HFF-Myc (cell line): ENCODE measurements around the gene DAND5.

Experiments
- DNase-seq: peaks from one replicate; pipeline ENCODE4 v3.0.0-alpha.2; 2011; ENCODE audit warnings: low read depth; ENCODE audit errors: extremely low read depth
- H3K4me3 ChIP-seq: replicated peaks from 2 replicates; pipeline ENCODE4 v1.5.1; 2011; ENCODE audit warnings: low read depth, mild to moderate bottlenecking, control low read depth, low read length
- CTCF ChIP-seq: IDR thresholded peaks from 2 replicates; pipeline ENCODE4 v1.5.1; 2012; ENCODE audit warnings: mild to moderate bottlenecking, low read depth, low read length, control low read depth; ENCODE audit errors: missing control alignments

Gene DAND5

GRCh38 chr19:12983091-12983490 is 13.7 kb downstream of the DAND5 start:
- no peak for DNase-seq
- H3K4me3 ChIP-seq: peak overlapping the region; percentile 35
- TF ChIP-seq CTCF: no peak

GRCh38 chr19:12983542-12984142 is 14.3 kb downstream of the DAND5 start:
- H3K4me3 ChIP-seq: peak overlapping the region; percentile 35
- TF ChIP-seq CTCF: peak; percentile 85
- no peak for DNase-seq

- no peak for DNase-seq
- H3K4me3 ChIP-seq: no peak overlapping the region
- no peak for TF ChIP-seq CTCF
Observed at GRCh38 chr19:12984143-12984627, 14.8 kb downstream of the DAND5 start.

GRCh38 chr19:12984683-12985048 is 15.3 kb downstream of the DAND5 start:
- no peak overlapping the region for H3K4me3 ChIP-seq
- no peak for TF ChIP-seq CTCF
- no peak for DNase-seq

GRCh38 chr19:12985049-12985776 is 15.8 kb downstream of the DAND5 start:
- H3K4me3 ChIP-seq: no peak overlapping the region
- no peak for TF ChIP-seq CTCF
- no peak for DNase-seq

- DNase-seq: no peak
- no peak overlapping the region for H3K4me3 ChIP-seq
- TF ChIP-seq CTCF: no peak
Observed at GRCh38 chr19:12986726-12987125, 17.4 kb downstream of the DAND5 start.

- TF ChIP-seq CTCF: no peak
- H3K4me3 ChIP-seq: no peak overlapping the region
- no peak for DNase-seq
Observed at GRCh38 chr19:12987190-12987589, 17.8 kb downstream of the DAND5 start.
